HG03558 (cell line): ENCODE results near the gene PTBP2.

Experiments used
- ATAC-seq: cut with Tn5 transposase; IDR thresholded peaks from one replicate; pipeline ENCODE4 v1.9.1; 2021; ENCODE audit warnings: moderate number of reproducible peaks; ENCODE audit not compliant: unreplicated experiment; ENCODE audit errors: extremely low read depth

PTBP2 gene

DNA sequence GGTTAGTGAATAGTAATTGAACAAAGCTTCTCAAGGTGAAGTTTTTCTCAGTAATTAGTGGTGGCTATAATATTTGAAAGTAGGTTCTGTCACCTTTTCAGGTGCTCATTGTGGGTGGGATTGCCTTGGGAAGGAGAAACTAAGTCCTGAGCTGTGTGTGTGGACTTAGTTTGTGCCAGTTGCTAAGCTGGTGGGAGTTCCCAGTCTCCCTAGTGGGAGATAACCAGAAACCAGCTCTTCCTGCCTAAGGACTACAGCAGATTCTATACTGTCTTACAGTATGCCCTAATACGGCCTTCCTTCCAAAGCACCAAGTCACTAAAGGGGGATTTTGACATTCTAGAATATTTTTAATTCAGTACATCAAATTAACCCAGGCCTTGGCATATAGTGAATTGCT is 94.3 kb downstream of the PTBP2 start:
- ATAC-seq: no peak

GRCh38 chr1:96820107-96820506 is 98.5 kb downstream of the PTBP2 start:
- ATAC-seq: no peak

GRCh38 chr1:96820671-96821070 is 99.1 kb downstream of the PTBP2 start:
- no peak for ATAC-seq

GRCh38 chr1:96825231-96825630 is 103.6 kb downstream of the PTBP2 start:
- ATAC-seq: no peak

DNA sequence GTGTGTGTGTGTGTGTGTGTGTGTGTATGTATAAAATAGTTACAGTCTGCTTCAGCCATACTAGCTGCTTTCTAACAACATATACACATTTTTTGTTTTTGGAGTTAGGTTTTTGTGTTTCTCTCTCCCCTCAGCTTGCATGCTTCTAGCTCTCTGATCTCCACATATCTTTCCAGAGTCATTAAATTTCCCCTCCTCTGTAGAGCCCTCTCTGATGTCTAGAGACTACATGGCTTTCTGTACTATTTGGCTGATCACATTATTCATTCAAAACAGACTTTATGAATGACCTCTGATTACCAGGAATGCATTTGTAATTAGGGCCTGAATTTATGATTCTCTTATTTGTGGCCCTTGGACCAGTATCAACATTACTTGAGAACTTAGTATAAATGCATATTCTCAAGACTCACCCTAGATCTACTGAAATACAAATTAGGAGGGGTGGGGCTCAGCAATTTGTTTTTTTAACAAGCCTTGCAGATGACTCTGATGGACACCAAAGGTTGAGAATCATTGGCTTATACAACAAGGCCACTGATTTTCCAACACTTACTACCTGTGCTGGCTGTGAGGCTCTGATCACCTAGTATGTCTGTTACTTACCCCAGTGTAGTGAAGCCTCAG is 104.5 kb downstream of the PTBP2 start:
- ATAC-seq: no peak

- ATAC-seq: no peak
Measured at GRCh38 chr1:96833376-96833775, 111.8 kb downstream of the PTBP2 start.

- no peak for ATAC-seq
Measured at GRCh38 chr1:96834986-96835385, 113.4 kb downstream of the PTBP2 start.

DNA sequence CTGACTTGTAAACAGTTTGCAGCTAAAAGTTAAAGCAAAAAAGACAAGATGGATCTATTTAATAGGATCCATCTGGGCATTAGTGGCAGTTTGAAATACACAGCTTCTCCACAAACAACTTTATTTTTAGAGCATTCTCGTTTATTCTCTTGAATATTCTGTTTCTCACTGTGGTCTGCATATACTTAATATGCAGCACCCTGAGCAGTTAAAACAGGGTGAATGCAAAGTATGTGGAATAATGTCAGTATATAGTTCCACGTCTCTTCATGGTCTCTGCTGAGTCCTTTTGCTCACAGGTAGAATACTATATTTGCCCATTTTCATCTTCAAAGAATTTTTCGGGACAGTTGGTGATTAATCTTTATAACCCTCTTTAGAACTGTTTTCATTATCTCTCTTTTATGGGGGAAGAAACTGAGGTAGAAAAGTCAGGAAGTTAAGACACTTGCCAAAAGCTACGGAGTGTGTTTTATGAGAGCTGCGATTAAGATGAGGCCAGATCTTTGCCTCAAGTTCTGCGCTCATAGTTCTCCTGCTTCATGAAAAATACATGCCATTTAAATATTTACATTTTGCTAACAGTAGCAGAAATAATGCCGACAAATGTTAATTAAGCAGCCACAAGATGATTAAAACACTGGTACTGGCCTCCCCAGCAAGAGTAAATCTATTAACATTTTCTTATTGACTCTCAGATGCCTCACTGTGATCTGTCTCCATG is 115.6 kb downstream of the PTBP2 start:
- ATAC-seq: no peak

DNA sequence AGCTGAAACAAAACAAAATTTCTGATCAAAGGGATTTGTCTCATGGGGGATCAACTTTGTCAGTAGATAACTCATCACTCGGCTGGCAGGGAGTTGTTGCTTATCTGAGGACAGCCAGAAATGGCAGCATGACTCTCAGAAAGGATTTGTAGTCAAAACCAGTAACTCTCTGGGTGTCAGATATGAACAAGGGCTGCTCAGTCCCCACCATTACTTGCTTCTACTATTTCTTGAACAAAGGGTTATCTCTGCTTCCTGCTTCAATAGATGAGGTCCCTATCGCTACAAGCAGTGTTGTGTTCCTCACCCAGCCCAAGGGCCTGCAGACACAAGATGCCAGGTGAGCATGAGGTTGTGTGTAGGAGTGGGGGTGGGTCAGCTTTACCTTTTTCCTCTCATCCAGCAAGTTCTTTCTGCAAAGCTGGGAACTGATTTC is 116.2 kb downstream of the PTBP2 start:
- ATAC-seq: no peak

GRCh38 chr1:96840396-96840795 is 118.8 kb downstream of the PTBP2 start:
- no peak for ATAC-seq

- no peak for ATAC-seq
Measured at GRCh38 chr1:96842215-96842614, 120.6 kb downstream of the PTBP2 start.

GRCh38 chr1:96843196-96843595 is 121.6 kb downstream of the PTBP2 start:
- no peak for ATAC-seq

DNA sequence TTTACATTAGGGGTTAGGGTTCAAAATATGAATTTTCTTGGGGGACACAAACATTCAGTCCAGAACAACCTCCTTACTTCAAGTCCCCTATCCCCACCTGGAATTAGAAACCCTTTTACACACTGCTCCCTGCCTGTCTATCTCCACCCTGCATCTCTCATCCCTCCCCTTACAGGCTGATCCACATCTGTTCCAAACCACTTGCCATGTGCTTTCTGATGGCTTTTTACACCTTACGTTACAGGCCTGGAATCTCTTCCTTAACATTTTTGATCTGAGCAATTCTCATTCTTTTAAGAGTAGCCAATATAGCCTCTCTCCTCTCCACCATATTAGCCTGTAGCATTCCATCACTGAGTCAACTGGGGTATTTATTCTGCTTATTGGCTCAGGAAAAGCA is 122.0 kb downstream of the PTBP2 start:
- no peak for ATAC-seq

- ATAC-seq: no peak
Measured at GRCh38 chr1:96845464-96845863, 123.9 kb downstream of the PTBP2 start.

DNA sequence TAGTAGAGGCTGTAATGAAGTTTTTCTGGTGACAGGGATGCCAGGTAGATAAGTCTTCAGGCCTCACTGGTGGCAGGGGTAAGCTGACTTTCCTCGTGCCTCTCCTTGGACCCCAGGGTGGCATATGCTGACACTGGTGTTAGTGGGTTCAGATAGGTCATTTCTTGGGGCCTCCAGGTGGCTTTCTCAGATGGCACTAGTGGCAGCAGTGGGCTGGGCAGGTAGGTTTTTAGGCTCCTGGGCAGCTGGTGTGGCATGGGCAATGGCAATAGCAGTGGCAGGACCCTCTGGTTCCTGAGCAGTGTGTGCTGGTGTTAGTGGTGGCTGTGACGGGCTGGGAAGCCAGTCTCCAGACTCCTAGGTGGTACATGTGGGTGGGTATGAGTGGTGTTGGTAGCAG is 140.3 kb downstream of the PTBP2 start:
- no peak for ATAC-seq

DNA sequence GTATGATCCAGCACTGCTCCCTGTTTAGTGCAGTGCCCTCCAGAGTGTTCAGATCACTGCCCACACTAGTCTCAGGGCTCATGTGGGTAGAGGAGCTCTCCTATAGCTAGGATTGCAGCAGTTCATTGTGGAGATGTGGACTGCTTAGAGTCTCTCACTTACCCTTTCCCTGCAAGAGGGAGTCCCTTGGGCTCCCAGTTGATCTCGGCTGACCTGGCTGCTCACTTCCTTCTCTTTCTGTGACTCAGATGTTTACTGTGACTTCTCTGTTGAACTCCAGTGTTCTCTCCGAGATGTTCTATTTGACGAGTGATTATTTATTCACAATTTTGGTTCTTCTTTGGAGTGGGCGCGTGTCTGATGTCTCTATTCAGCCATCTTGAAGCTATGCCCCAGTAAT is 141.9 kb downstream of the PTBP2 start:
- ATAC-seq: no peak
